Measurements from ENCODE around the gene FKBP10. TPM values are rescaled to one million over a fixed set of nuclear protein-coding genes. Genes with fewer than 3 reads are reported as not detected.

FKBP10 gene
- total RNA-seq, 1 experiment from 2014 or later: 115 TPM

Other genes starting within 250 kb of the FKBP10 start
- gene KRT9, start 240.9 kb upstream of the FKBP10 start, total RNA-seq (2014; rRNA removed; shearing (Covaris generic)): not detected in 2 replicates
- not detected in 2 replicates for gene KRT14, start 226.1 kb upstream of the FKBP10 start, total RNA-seq (2014; rRNA removed; shearing (Covaris generic))
- 0.72 and 0.88 TPM in 2 replicates for gene KRT16, start 200.2 kb upstream of the FKBP10 start, total RNA-seq (2014; rRNA removed; shearing (Covaris generic))
- 35.9 and 48.9 TPM in 2 replicates for gene KRT17, start 188.4 kb upstream of the FKBP10 start, total RNA-seq (2014; rRNA removed; shearing (Covaris generic))
- gene EIF1, start 124.1 kb upstream of the FKBP10 start, total RNA-seq (2014; rRNA removed; shearing (Covaris generic)): 43.2 and 47.6 TPM in 2 replicates
- gene GAST, start 100.7 kb upstream of the FKBP10 start, total RNA-seq (2014; rRNA removed; shearing (Covaris generic)): not detected in 2 replicates
- not detected in 2 replicates for gene HAP1, start 78.4 kb upstream of the FKBP10 start, total RNA-seq (2014; rRNA removed; shearing (Covaris generic))
- 27.5 and 37.2 TPM in 2 replicates for gene JUP, start 26.3 kb upstream of the FKBP10 start, total RNA-seq (2014; rRNA removed; shearing (Covaris generic))
- gene P3H4, start 1.1 kb upstream of the FKBP10 start, total RNA-seq (2014; rRNA removed; shearing (Covaris generic)): 36.0 and 40.6 TPM in 2 replicates
- 37.5 and 39.4 TPM in 2 replicates for gene NT5C3B, start 23.2 kb downstream of the FKBP10 start, total RNA-seq (2014; rRNA removed; shearing (Covaris generic))
- not detected in 2 replicates for gene KLHL10, start 24.8 kb downstream of the FKBP10 start, total RNA-seq (2014; rRNA removed; shearing (Covaris generic))
- gene KLHL11, start 52.4 kb downstream of the FKBP10 start, total RNA-seq (2014; rRNA removed; shearing (Covaris generic)): 11.8 and 18.3 TPM in 2 replicates
- 98.2 and 99.4 TPM in 2 replicates for gene ACLY, start 105.9 kb downstream of the FKBP10 start, total RNA-seq (2014; rRNA removed; shearing (Covaris generic))
- gene ODAD4, start 117.6 kb downstream of the FKBP10 start, total RNA-seq (2014; rRNA removed; shearing (Covaris generic)): 0.78 and 1.9 TPM in 2 replicates
- gene CNP, start 153.8 kb downstream of the FKBP10 start, total RNA-seq (2014; rRNA removed; shearing (Covaris generic)): 37.8 and 43.9 TPM in 2 replicates
- 63.1 and 65.7 TPM in 2 replicates for gene DNAJC7, start 204.4 kb downstream of the FKBP10 start, total RNA-seq (2014; rRNA removed; shearing (Covaris generic))
- 36.2 and 38.0 TPM in 2 replicates for gene NKIRAS2, start 207.1 kb downstream of the FKBP10 start, total RNA-seq (2014; rRNA removed; shearing (Covaris generic))
- 0.10 and 0.24 TPM in 2 replicates for gene C17orf113, start 237.6 kb downstream of the FKBP10 start, total RNA-seq (2014; rRNA removed; shearing (Covaris generic))